ENCODE data around the gene GCKR. TPM values are rescaled to one million over a fixed set of nuclear protein-coding genes. Genes with fewer than 3 reads are reported as not detected.

Gene GCKR
- total RNA-seq, 1 experiment from 2014 or later, result not detected

DNA sequence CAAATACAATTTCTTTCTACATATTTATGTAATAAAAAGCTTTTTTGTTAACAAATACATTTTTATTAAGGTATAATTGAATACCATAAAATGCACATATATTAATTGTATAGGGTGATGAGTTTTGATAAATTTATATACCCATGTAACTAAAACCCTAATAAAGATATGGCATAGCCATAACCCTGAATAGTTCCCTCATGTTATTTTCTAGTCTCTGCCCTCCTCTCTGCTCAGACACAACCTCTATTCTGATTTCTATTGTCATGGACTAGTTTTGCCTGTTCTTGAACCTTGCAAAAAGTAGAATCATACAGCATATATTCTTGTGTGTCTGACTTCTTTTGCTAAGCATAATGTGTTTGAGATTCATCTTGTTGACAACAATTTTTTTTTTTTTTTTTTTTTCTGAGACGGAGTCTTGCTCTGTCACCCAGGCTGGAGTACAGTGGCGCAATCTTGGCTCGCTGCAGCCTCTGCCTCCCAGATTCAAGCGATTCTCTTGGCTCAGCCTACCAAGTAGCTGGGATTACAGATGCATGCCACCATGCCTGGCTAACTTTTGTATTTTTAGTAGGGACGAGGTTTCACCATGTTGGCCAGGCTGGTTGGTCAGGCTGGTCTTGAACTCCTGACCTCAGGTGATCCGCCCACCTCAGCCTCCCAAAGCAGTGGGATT is 47.6 kb downstream of the GCKR start:
- intact Hi-C loops (cut with micrococcal nuclease; ENCODE audit: unreplicated experiment), result no loop called here
- H3K36me3 ChIP-seq (ENCODE audit: insufficient read depth, low read length, poor library complexity, severe bottlenecking), result no peaks in the 10 kb centered on the region
- CTCF ChIA-PET, result no interaction called here
- no peaks in the 10 kb centered on the region for H3K9me3 ChIP-seq (ENCODE audit: low read depth, low read length, poor library complexity, severe bottlenecking)
- no peak for DNase-seq (ENCODE audit: low spot score)
- BruUV-seq (replicated peaks), result no TSS peak
- POLR2A ChIA-PET (ENCODE audit: low non-redundant PET), result no interaction called here
- no peak overlapping the region for H3K4me3 ChIP-seq (ENCODE audit: low read depth, low read length, poor library complexity, severe bottlenecking)
- TF ChIP-seq, protein P1, sequence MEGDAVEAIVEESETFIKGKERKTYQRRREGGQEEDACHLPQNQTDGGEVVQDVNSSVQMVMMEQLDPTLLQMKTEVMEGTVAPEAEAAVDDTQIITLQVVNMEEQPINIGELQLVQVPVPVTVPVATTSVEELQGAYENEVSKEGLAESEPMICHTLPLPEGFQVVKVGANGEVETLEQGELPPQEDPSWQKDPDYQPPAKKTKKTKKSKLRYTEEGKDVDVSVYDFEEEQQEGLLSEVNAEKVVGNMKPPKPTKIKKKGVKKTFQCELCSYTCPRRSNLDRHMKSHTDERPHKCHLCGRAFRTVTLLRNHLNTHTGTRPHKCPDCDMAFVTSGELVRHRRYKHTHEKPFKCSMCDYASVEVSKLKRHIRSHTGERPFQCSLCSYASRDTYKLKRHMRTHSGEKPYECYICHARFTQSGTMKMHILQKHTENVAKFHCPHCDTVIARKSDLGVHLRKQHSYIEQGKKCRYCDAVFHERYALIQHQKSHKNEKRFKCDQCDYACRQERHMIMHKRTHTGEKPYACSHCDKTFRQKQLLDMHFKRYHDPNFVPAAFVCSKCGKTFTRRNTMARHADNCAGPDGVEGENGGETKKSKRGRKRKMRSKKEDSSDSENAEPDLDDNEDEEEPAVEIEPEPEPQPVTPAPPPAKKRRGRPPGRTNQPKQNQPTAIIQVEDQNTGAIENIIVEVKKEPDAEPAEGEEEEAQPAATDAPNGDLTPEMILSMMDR (conservative IDR thresholded peaks at IDR 0.05; ENCODE audit: low read depth, low read length), result no peak
- TF ChIP-seq EZH2 (IDR thresholded peaks at IDR 0.05; ENCODE audit: borderline replicate concordance, low read depth, low read length, poor library complexity, severe bottlenecking), result no peak
- no peaks in the 10 kb centered on the region for H3K27me3 ChIP-seq (replicated peaks; ENCODE audit: insufficient read depth, low read depth, low read length, poor library complexity)
- H3K27ac ChIP-seq (ENCODE audit: low read depth, low read length, poor library complexity, severe bottlenecking), result no peak overlapping the region
- H3K4me1 ChIP-seq (ENCODE audit: insufficient read depth, low read length, poor library complexity, severe bottlenecking), result no peaks in the 10 kb centered on the region

DNA sequence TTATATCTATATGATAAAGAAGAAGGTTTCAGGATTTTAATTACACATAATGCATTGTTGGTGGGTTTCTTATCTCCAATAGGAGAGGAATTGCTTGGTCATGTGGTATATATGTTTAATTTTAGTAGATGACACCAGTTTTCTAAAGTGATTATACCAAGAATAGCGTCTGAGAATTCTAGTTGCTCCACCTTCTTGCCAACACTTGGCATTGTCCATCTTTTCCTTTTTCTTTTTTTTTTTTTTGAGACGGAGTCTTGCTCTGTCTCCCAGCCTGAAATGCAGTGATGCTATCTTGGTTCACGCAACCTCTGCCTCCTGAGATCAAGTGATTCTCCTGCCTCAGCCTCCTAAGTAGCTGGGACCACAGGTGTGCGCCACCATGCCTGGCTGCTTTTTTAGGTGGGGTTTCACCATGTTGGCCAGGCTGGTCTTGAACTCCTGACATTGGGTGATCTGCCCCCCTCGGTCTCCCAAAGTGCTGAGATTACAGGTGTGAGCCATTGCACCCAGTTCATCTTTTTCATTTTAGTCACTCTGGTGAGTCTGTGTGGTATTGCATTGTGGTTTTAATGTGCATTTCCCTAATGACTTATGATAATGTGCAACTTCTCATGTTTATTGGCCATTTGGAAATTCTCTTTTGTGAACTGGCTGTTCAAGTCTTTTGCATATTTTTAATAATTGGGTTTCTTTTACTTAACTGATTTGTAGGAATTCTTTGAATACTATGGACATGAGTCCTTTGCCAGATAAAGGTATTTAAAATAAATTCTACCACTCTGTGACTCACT is 48.9 kb downstream of the GCKR start:
- no peaks in the 10 kb centered on the region for H3K36me3 ChIP-seq (ENCODE audit: insufficient read depth, low read length, poor library complexity, severe bottlenecking)
- H3K9me3 ChIP-seq (ENCODE audit: low read depth, low read length, poor library complexity, severe bottlenecking), result no peaks in the 10 kb centered on the region
- no peak for DNase-seq (ENCODE audit: low spot score)
- H3K4me1 ChIP-seq (ENCODE audit: insufficient read depth, low read length, poor library complexity, severe bottlenecking), result no peaks in the 10 kb centered on the region
- POLR2A ChIA-PET (ENCODE audit: low non-redundant PET), result no interaction called here
- TF ChIP-seq EZH2 (IDR thresholded peaks at IDR 0.05; ENCODE audit: borderline replicate concordance, low read depth, low read length, poor library complexity, severe bottlenecking), result no peak
- TF ChIP-seq, protein P1 (conservative IDR thresholded peaks at IDR 0.05; ENCODE audit: low read depth, low read length), result no peak
- intact Hi-C loops (cut with micrococcal nuclease; ENCODE audit: unreplicated experiment), result no loop called here
- no peak overlapping the region for H3K27ac ChIP-seq (ENCODE audit: low read depth, low read length, poor library complexity, severe bottlenecking)
- no peak overlapping the region for H3K4me3 ChIP-seq (ENCODE audit: low read depth, low read length, poor library complexity, severe bottlenecking)
- CTCF ChIA-PET, result no interaction called here
- no TSS peak for BruUV-seq (replicated peaks)
- no peaks in the 10 kb centered on the region for H3K27me3 ChIP-seq (replicated peaks; ENCODE audit: insufficient read depth, low read depth, low read length, poor library complexity)

DNA sequence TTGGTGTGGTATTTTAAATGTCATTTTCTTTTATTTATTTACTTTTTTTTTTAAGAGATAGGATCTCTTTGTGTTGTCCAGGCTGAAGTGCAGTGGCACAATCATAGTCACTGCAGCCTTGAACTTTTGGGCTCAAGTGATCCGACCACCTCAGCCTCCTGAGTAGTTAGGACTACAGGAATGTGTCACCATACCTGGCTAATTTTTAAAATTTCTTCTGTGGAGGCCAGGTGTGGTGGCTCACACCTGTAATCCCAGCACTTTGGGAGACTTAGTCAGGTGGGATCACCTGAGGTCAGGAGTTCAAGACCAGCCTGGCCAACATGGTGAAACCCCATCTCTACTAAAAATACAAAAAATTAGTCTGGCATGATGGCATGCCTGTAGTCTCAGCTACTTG is 52.7 kb downstream of the GCKR start:
- H3K4me1 ChIP-seq (ENCODE audit: insufficient read depth, low read length, poor library complexity, severe bottlenecking), result no peaks in the 10 kb centered on the region
- CTCF ChIA-PET, result no interaction called here
- H3K9me3 ChIP-seq (ENCODE audit: low read depth, low read length, poor library complexity, severe bottlenecking), result no peaks in the 10 kb centered on the region
- no peaks in the 10 kb centered on the region for H3K36me3 ChIP-seq (ENCODE audit: insufficient read depth, low read length, poor library complexity, severe bottlenecking)
- no peak overlapping the region for H3K27ac ChIP-seq (ENCODE audit: low read depth, low read length, poor library complexity, severe bottlenecking)
- POLR2A ChIA-PET (ENCODE audit: low non-redundant PET), result no interaction called here
- no peak for DNase-seq (ENCODE audit: low spot score)
- no TSS peak for BruUV-seq (replicated peaks)
- intact Hi-C loops (cut with micrococcal nuclease; ENCODE audit: unreplicated experiment), result no loop called here
- H3K27me3 ChIP-seq (replicated peaks; ENCODE audit: insufficient read depth, low read depth, low read length, poor library complexity), result peaks cover 20% of the 10 kb centered on the region
- TF ChIP-seq, protein P1 (conservative IDR thresholded peaks at IDR 0.05; ENCODE audit: low read depth, low read length), result no peak
- TF ChIP-seq EZH2 (IDR thresholded peaks at IDR 0.05; ENCODE audit: borderline replicate concordance, low read depth, low read length, poor library complexity, severe bottlenecking), result no peak
- H3K4me3 ChIP-seq (ENCODE audit: low read depth, low read length, poor library complexity, severe bottlenecking), result no peak overlapping the region

Data from A673 (cell line).